ENCODE data around the gene PECR.

Gene PECR

DNA sequence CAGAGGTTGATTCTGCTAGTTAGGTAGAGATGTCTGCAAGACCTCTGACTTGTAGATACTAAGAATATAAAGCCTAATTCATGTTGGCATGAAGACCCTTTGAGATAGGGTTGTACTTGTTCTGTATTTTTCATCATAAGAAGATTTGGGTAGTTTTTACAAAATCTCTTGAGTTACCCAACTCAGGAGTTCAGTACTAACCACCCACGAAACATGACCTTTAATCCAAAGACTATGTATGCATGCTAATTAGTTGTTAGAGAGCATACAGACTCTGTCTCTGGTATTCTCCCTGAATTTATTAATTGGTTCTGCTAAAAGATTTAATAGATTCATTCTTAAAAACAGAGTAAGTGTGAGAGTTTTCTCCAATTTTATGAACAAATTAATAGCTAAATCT, 16.9 kb downstream of the PECR start:
- no peak overlapping the region for H2AK5ac ChIP-seq (ENCODE audit: low read depth, low read length)
- H3K79me1 ChIP-seq (ENCODE audit: low read depth, low read length), result no peaks in the 10 kb centered on the region
- no peak overlapping the region for H2BK12ac ChIP-seq (ENCODE audit: low read length)
- no peak overlapping the region for H3K4me2 ChIP-seq (ENCODE audit: insufficient read depth, low read length, poor library complexity, severe bottlenecking)
- H3K27ac ChIP-seq (replicated peaks; ENCODE audit: low read length), result no peak overlapping the region
- no peak overlapping the region for H4K91ac ChIP-seq (ENCODE audit: low read depth, low read length, poor library complexity)
- no peak overlapping the region for H3K18ac ChIP-seq (ENCODE audit: low read length)
- H3K36me3 ChIP-seq (replicated peaks in 1 of 2; ENCODE audit: control insufficient read depth in 2 of 2, insufficient read depth in 2 of 2, low read length in 2 of 2), result peaks cover 8 to 39% of the 10 kb centered on the region in 2 donors
- WGBS, 2 donors (ENCODE audit: extremely low coverage in 2 of 2, insufficient read length in 2 of 2, insufficient replicate concordance in 1 of 2), result no CpG with 5 or more reads among the region's 1 CpG
- H3K14ac ChIP-seq (ENCODE audit: low read length), result no peak overlapping the region
- no peak overlapping the region for H3K23ac ChIP-seq (ENCODE audit: low read depth, low read length, poor library complexity)
- H2AFZ ChIP-seq (ENCODE audit: low read length), result no peak overlapping the region
- no peaks in the 10 kb centered on the region for H3K4me1 ChIP-seq (ENCODE audit: control insufficient read depth in 2 of 2, insufficient read depth in 1 of 2, low read depth in 1 of 2, low read length in 2 of 2)
- H3K4ac ChIP-seq (ENCODE audit: low read length), result no peak overlapping the region
- no peak overlapping the region for H2BK5ac ChIP-seq (ENCODE audit: low read length)
- no peak overlapping the region for H4K8ac ChIP-seq (ENCODE audit: low read depth, low read length)
- H3K9me3 ChIP-seq (replicated peaks in 1 of 2; ENCODE audit: control insufficient read depth in 2 of 2, insufficient read depth in 1 of 2, low read depth in 1 of 2, low read length in 2 of 2), result peaks cover 0 to under 1% of the 10 kb centered on the region in 2 donors
- no peak for DNase-seq (ENCODE audit: low spot score)
- H3K9ac ChIP-seq (ENCODE audit: low read depth, low read length, poor library complexity), result no peak overlapping the region
- no peak overlapping the region for H2BK120ac ChIP-seq (ENCODE audit: low read depth, low read length)
- H2BK15ac ChIP-seq (ENCODE audit: low read length), result no peak overlapping the region
- H3K4me3 ChIP-seq (ENCODE audit: low read length in 2 of 2), result no peak overlapping the region
- H3K27me3 ChIP-seq (ENCODE audit: control insufficient read depth in 3 of 3, insufficient read depth in 3 of 3, low read depth in 1 of 3, low read length in 3 of 3), result no peaks in the 10 kb centered on the region

- Histone ChIP-seq H2AK5ac (ENCODE audit: low read depth, low read length) (no peak overlapping the region), H3K79me1 (ENCODE audit: low read depth, low read length) (no peaks in the 10 kb centered on the region), H3K27me3 (ENCODE audit: control insufficient read depth in 3 of 3, insufficient read depth in 3 of 3, low read depth in 1 of 3, low read length in 3 of 3) (no peaks in the 10 kb centered on the region), H4K8ac (ENCODE audit: low read depth, low read length) (no peak overlapping the region), H3K14ac (ENCODE audit: low read length) (no peak overlapping the region), H3K18ac (ENCODE audit: low read length) (no peak overlapping the region), H2AFZ (ENCODE audit: low read length) (no peak overlapping the region), H4K91ac (ENCODE audit: low read depth, low read length, poor library complexity) (no peak overlapping the region), H2BK5ac (ENCODE audit: low read length) (no peak overlapping the region), H3K4ac (ENCODE audit: low read length) (no peak overlapping the region), H3K4me1 (ENCODE audit: control insufficient read depth in 2 of 2, insufficient read depth in 1 of 2, low read depth in 1 of 2, low read length in 2 of 2) (no peaks in the 10 kb centered on the region), H3K36me3 (replicated peaks in 1 of 2; ENCODE audit: control insufficient read depth in 2 of 2, insufficient read depth in 2 of 2, low read length in 2 of 2) (peaks cover 10 to 42% of the 10 kb centered on the region in 2 donors), H3K4me2 (ENCODE audit: insufficient read depth, low read length, poor library complexity, severe bottlenecking) (no peak overlapping the region), H2BK12ac (ENCODE audit: low read length) (no peak overlapping the region), H2BK120ac (ENCODE audit: low read depth, low read length) (no peak overlapping the region), H2BK15ac (ENCODE audit: low read length) (no peak overlapping the region), H3K9me3 (replicated peaks in 1 of 2; ENCODE audit: control insufficient read depth in 2 of 2, insufficient read depth in 1 of 2, low read depth in 1 of 2, low read length in 2 of 2) (peaks cover 0 to 6% of the 10 kb centered on the region in 2 donors), H3K4me3 (ENCODE audit: low read length in 2 of 2) (no peak overlapping the region), H3K27ac (replicated peaks; ENCODE audit: low read length) (no peak overlapping the region), H3K9ac (ENCODE audit: low read depth, low read length, poor library complexity) (no peak overlapping the region), H3K23ac (ENCODE audit: low read depth, low read length, poor library complexity) (no peak overlapping the region)
- no CpG with 5 or more reads among the region's 2 CpGs for WGBS, 2 donors (ENCODE audit: extremely low coverage in 2 of 2, insufficient read length in 2 of 2, insufficient replicate concordance in 1 of 2)
- DNase-seq (ENCODE audit: low spot score), result no peak
Measured at GRCh38 chr2:216064014-216064630, 17.5 kb downstream of the PECR start.

DNA sequence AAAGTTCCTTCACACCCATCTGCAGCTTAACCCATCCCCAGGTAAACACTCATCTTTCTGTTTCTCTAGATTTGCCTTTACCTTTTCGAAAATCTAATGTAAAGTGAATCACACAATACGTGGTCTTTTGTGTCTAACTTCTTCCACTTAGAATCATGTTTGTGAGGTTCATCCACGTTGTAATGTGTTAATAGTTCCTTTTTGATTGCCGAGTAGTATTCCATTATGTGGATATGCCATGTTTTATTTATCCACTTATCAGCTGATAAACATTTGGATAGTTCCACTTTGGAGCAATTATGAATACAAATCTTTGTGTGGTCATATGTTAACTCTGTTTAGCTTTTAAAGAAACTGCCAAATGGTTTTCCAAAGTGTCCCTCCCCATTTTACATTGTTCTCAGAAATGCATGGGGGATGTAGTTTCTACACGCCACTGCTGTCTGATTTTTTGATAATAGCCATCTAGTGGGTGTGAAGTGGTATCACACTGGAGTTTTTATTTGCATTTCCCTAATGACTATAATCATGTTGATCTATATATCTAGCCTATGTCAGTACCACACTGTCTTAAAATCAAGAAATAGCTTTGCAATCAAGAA, 22.3 kb downstream of the PECR start:
- H2BK5ac ChIP-seq (ENCODE audit: low read length), result no peak overlapping the region
- no peak overlapping the region for H4K91ac ChIP-seq (ENCODE audit: low read depth, low read length, poor library complexity)
- no peak overlapping the region for H3K18ac ChIP-seq (ENCODE audit: low read length)
- H3K36me3 ChIP-seq (replicated peaks in 1 of 2; ENCODE audit: control insufficient read depth in 2 of 2, insufficient read depth in 2 of 2, low read length in 2 of 2), result peaks cover 6 to 27% of the 10 kb centered on the region in 2 donors
- H2AFZ ChIP-seq (ENCODE audit: low read length), result no peak overlapping the region
- H3K27ac ChIP-seq (replicated peaks; ENCODE audit: low read length), result no peak overlapping the region
- H2AK5ac ChIP-seq (ENCODE audit: low read depth, low read length), result no peak overlapping the region
- no peak overlapping the region for H3K4ac ChIP-seq (ENCODE audit: low read length)
- peaks cover 0 to 7% of the 10 kb centered on the region in 2 donors for H3K9me3 ChIP-seq (replicated peaks in 1 of 2; ENCODE audit: control insufficient read depth in 2 of 2, insufficient read depth in 1 of 2, low read depth in 1 of 2, low read length in 2 of 2)
- H3K27me3 ChIP-seq (ENCODE audit: control insufficient read depth in 3 of 3, insufficient read depth in 3 of 3, low read depth in 1 of 3, low read length in 3 of 3), result no peaks in the 10 kb centered on the region
- H3K4me3 ChIP-seq (ENCODE audit: low read length in 2 of 2), result no peak overlapping the region
- H4K8ac ChIP-seq (ENCODE audit: low read depth, low read length), result no peak overlapping the region
- H3K9ac ChIP-seq (ENCODE audit: low read depth, low read length, poor library complexity), result no peak overlapping the region
- H2BK12ac ChIP-seq (ENCODE audit: low read length), result no peak overlapping the region
- H2BK15ac ChIP-seq (ENCODE audit: low read length), result no peak overlapping the region
- no peaks in the 10 kb centered on the region for H3K4me1 ChIP-seq (ENCODE audit: control insufficient read depth in 2 of 2, insufficient read depth in 1 of 2, low read depth in 1 of 2, low read length in 2 of 2)
- no peak for DNase-seq (ENCODE audit: low spot score)
- WGBS, 2 donors (ENCODE audit: extremely low coverage in 2 of 2, insufficient read length in 2 of 2, insufficient replicate concordance in 1 of 2), result no CpG with 5 or more reads among the region's 5 CpGs
- no peak overlapping the region for H2BK120ac ChIP-seq (ENCODE audit: low read depth, low read length)
- H3K14ac ChIP-seq (ENCODE audit: low read length), result no peak overlapping the region
- no peak overlapping the region for H3K4me2 ChIP-seq (ENCODE audit: insufficient read depth, low read length, poor library complexity, severe bottlenecking)
- H3K79me1 ChIP-seq (ENCODE audit: low read depth, low read length), result no peaks in the 10 kb centered on the region
- no peak overlapping the region for H3K23ac ChIP-seq (ENCODE audit: low read depth, low read length, poor library complexity)

GRCh38 chr2:216057688-216058193, 23.9 kb downstream of the PECR start:
- no peak overlapping the region for H3K4me3 ChIP-seq (ENCODE audit: low read length in 2 of 2)
- H3K4me2 ChIP-seq (ENCODE audit: insufficient read depth, low read length, poor library complexity, severe bottlenecking), result no peak overlapping the region
- H3K79me1 ChIP-seq (ENCODE audit: low read depth, low read length), result no peaks in the 10 kb centered on the region
- no peak overlapping the region for H4K8ac ChIP-seq (ENCODE audit: low read depth, low read length)
- H3K36me3 ChIP-seq (replicated peaks in 1 of 2; ENCODE audit: control insufficient read depth in 2 of 2, insufficient read depth in 2 of 2, low read length in 2 of 2), result peaks cover 3 to 22% of the 10 kb centered on the region in 2 donors
- peaks cover 0 to 7% of the 10 kb centered on the region in 2 donors for H3K9me3 ChIP-seq (replicated peaks in 1 of 2; ENCODE audit: control insufficient read depth in 2 of 2, insufficient read depth in 1 of 2, low read depth in 1 of 2, low read length in 2 of 2)
- no peak overlapping the region for H3K23ac ChIP-seq (ENCODE audit: low read depth, low read length, poor library complexity)
- no peak overlapping the region for H2BK12ac ChIP-seq (ENCODE audit: low read length)
- no peaks in the 10 kb centered on the region for H3K4me1 ChIP-seq (ENCODE audit: control insufficient read depth in 2 of 2, insufficient read depth in 1 of 2, low read depth in 1 of 2, low read length in 2 of 2)
- H2BK120ac ChIP-seq (ENCODE audit: low read depth, low read length), result no peak overlapping the region
- no peak overlapping the region for H2AFZ ChIP-seq (ENCODE audit: low read length)
- no peak overlapping the region for H3K4ac ChIP-seq (ENCODE audit: low read length)
- no peak overlapping the region for H2BK5ac ChIP-seq (ENCODE audit: low read length)
- H3K27ac ChIP-seq (replicated peaks; ENCODE audit: low read length), result no peak overlapping the region
- no peak overlapping the region for H2AK5ac ChIP-seq (ENCODE audit: low read depth, low read length)
- H3K9ac ChIP-seq (ENCODE audit: low read depth, low read length, poor library complexity), result no peak overlapping the region
- H3K27me3 ChIP-seq (ENCODE audit: control insufficient read depth in 3 of 3, insufficient read depth in 3 of 3, low read depth in 1 of 3, low read length in 3 of 3), result no peaks in the 10 kb centered on the region
- H3K14ac ChIP-seq (ENCODE audit: low read length), result no peak overlapping the region
- no CpG with 5 or more reads among the region's 7 CpGs for WGBS, 2 donors (ENCODE audit: extremely low coverage in 2 of 2, insufficient read length in 2 of 2, insufficient replicate concordance in 1 of 2)
- no peak overlapping the region for H2BK15ac ChIP-seq (ENCODE audit: low read length)
- no peak overlapping the region for H3K18ac ChIP-seq (ENCODE audit: low read length)
- H4K91ac ChIP-seq (ENCODE audit: low read depth, low read length, poor library complexity), result no peak overlapping the region
- no peak for DNase-seq (ENCODE audit: low spot score)

Measured in neuronal stem cell (in vitro differentiated cells).